Peyer's patch (tissue), 4 donors: Measurements from ENCODE around the gene EPHA6.

Experiments used
- POLR2A ChIP-seq, 2 donors: fragments of 450-650 bp; IDR thresholded peaks; one replicate each; pipeline ENCODE4 v1.5.1; 2017; ENCODE audit warnings: antibody characterized with exemption in 2 of 2, mild to moderate bottlenecking in 2 of 2, moderate library complexity in 2 of 2
- TF ChIP-seq, protein P1 (sequence below), 6 experiments: fragments of 450-650 bp in 4 of 6; fragments of 200-600 bp in 2 of 6; sonication (generic) in 1 of 6; IDR thresholded peaks; one replicate each; pipeline ENCODE4 v1.5.1; 2017 to 2019; ENCODE audit warnings: antibody characterized with exemption in 6 of 6, mild to moderate bottlenecking in 3 of 6, moderate library complexity in 1 of 6

DNA sequence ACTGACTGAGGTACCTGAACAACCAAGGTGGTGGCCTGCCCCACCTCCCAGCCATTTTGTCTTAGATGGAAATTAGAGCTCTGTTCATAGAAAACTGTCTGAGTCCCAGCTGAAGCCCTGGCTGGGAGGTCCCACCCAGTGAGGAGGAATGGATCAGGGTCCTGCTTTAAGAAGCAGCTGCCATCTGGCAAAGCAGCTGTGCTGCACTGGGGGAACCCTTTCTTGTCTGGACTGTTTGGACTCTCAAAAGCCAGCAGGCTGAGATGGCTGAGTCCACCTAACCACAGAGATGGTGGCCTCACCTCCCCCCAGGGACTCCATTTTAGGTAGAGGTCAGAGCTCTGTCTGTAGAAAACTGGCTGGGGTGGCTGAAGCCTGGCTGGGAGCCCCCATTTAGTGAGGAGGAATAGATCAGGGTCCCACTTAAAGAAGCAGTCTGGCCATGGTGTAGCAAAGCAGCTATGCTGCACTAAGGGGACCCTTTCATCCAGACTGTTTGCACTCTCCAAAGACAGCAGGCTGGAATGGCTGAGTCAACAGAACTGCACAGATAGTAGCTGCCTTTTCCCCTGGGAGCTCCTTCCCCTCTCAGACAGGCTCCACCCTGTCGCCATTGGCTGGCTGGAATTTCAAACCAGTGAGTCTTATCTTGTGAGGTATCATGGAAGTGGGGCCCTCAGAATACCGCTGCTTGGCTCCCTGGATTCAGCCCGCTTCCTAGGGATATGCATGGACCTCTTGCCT, 116.9 kb downstream of the EPHA6 start:
- TF ChIP-seq, protein P1, sequence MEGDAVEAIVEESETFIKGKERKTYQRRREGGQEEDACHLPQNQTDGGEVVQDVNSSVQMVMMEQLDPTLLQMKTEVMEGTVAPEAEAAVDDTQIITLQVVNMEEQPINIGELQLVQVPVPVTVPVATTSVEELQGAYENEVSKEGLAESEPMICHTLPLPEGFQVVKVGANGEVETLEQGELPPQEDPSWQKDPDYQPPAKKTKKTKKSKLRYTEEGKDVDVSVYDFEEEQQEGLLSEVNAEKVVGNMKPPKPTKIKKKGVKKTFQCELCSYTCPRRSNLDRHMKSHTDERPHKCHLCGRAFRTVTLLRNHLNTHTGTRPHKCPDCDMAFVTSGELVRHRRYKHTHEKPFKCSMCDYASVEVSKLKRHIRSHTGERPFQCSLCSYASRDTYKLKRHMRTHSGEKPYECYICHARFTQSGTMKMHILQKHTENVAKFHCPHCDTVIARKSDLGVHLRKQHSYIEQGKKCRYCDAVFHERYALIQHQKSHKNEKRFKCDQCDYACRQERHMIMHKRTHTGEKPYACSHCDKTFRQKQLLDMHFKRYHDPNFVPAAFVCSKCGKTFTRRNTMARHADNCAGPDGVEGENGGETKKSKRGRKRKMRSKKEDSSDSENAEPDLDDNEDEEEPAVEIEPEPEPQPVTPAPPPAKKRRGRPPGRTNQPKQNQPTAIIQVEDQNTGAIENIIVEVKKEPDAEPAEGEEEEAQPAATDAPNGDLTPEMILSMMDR (IDR thresholded peaks at IDR 0.05), result no peak
- no peak for TF ChIP-seq POLR2A (IDR thresholded peaks at IDR 0.05)
